Cortex of kidney (tissue), 1 donor: ENCODE data around the gene RUNX2.

Experiments used
- DNase-seq: peaks from one replicate; lab custom pipeline; 2025; lab: John Stamatoyannopoulos, UW

RUNX2 gene

GRCh38 chr6:45433533-45434380 is 105.6 kb downstream of the RUNX2 start:
- no peak for DNase-seq

- DNase-seq, result no peak
These were observed 106.2 kb downstream of the RUNX2 start for GRCh38 chr6:45434381-45434700.

GRCh38 chr6:45436544-45437438 is 108.7 kb downstream of the RUNX2 start:
- no peak for DNase-seq

- DNase-seq, result no peak
These were observed 109.3 kb downstream of the RUNX2 start for GRCh38 chr6:45437439-45437815.

- no peak for DNase-seq
These were observed 110.0 kb downstream of the RUNX2 start for GRCh38 chr6:45438151-45438550.

GRCh38 chr6:45438849-45439406 is 110.8 kb downstream of the RUNX2 start:
- DNase-seq, result no peak

GRCh38 chr6:45439459-45439858 is 111.3 kb downstream of the RUNX2 start:
- no peak for DNase-seq

GRCh38 chr6:45439861-45440388 is 111.8 kb downstream of the RUNX2 start:
- DNase-seq, result no peak

- DNase-seq, result no peak
These were observed 113.8 kb downstream of the RUNX2 start for GRCh38 chr6:45441851-45442453.

- DNase-seq, result no peak
These were observed 114.6 kb downstream of the RUNX2 start for GRCh38 chr6:45442716-45443115.

GRCh38 chr6:45445364-45445748 is 117.2 kb downstream of the RUNX2 start:
- no peak for DNase-seq

GRCh38 chr6:45445749-45446549 is 117.8 kb downstream of the RUNX2 start:
- no peak for DNase-seq

- no peak for DNase-seq
These were observed 118.9 kb downstream of the RUNX2 start for GRCh38 chr6:45447005-45447404.

GRCh38 chr6:45447716-45448115 is 119.6 kb downstream of the RUNX2 start:
- no peak for DNase-seq

GRCh38 chr6:45448417-45449389 is 120.6 kb downstream of the RUNX2 start:
- DNase-seq, result no peak

- DNase-seq, result no peak
These were observed 122.0 kb downstream of the RUNX2 start for GRCh38 chr6:45450132-45450531.

- no peak for DNase-seq
These were observed 122.7 kb downstream of the RUNX2 start for GRCh38 chr6:45450831-45451230.

- DNase-seq, result no peak
These were observed 126.1 kb downstream of the RUNX2 start for GRCh38 chr6:45454008-45454911.

GRCh38 chr6:45455408-45455807 is 127.3 kb downstream of the RUNX2 start:
- DNase-seq, result no peak
